ENCODE measurements around the gene RSF1. TPM values are rescaled to one million over a fixed set of nuclear protein-coding genes. Genes with fewer than 3 reads are reported as not detected.

The RSF1 gene
- total and polyA plus RNA-seq, 2 donors from 2014 or later = 7.9 to 71.9 TPM

GRCh38 chr11:77665240-77665965 lies 155.1 kb downstream of the RSF1 start:
- Histone ChIP-seq H3K27me3 (ENCODE audit: control insufficient read depth, insufficient read depth, low read length) (no peaks in the 10 kb centered on the region), H3K4me3 (ENCODE audit: low read length in 3 of 3) (no peak overlapping the region), H3K9ac (ENCODE audit: low read length in 3 of 3) (no peak overlapping the region), H3K36me3 (ENCODE audit: control insufficient read depth in 2 of 3, insufficient read depth in 3 of 3, low read length in 3 of 3) (peaks cover 4 to 20% (median 15%) of the 10 kb centered on the region in 3 donors), H3K4me1 (ENCODE audit: control insufficient read depth in 2 of 3, insufficient read depth in 2 of 3, low read depth in 1 of 3, low read length in 3 of 3) (no peaks in the 10 kb centered on the region), H3K9me3 (ENCODE audit: control insufficient read depth in 2 of 3, insufficient read depth in 1 of 3, low read length in 3 of 3) (no peaks in the 10 kb centered on the region), H3K27ac (ENCODE audit: low read depth in 2 of 2, low read length in 2 of 2) (no peak overlapping the region)
- no peak for FAIRE-seq
- DNase-seq = no peak
- TF ChIP-seq, protein P1, sequence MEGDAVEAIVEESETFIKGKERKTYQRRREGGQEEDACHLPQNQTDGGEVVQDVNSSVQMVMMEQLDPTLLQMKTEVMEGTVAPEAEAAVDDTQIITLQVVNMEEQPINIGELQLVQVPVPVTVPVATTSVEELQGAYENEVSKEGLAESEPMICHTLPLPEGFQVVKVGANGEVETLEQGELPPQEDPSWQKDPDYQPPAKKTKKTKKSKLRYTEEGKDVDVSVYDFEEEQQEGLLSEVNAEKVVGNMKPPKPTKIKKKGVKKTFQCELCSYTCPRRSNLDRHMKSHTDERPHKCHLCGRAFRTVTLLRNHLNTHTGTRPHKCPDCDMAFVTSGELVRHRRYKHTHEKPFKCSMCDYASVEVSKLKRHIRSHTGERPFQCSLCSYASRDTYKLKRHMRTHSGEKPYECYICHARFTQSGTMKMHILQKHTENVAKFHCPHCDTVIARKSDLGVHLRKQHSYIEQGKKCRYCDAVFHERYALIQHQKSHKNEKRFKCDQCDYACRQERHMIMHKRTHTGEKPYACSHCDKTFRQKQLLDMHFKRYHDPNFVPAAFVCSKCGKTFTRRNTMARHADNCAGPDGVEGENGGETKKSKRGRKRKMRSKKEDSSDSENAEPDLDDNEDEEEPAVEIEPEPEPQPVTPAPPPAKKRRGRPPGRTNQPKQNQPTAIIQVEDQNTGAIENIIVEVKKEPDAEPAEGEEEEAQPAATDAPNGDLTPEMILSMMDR (IDR thresholded peaks at IDR 0.05; ENCODE audit: borderline replicate concordance, extremely low read depth, insufficient read depth) = no peak
- intact Hi-C loops (cut with DNase I) = no loop called here

- Histone ChIP-seq H3K4me1 (ENCODE audit: control insufficient read depth in 2 of 3, insufficient read depth in 2 of 3, low read depth in 1 of 3, low read length in 3 of 3) (no peaks in the 10 kb centered on the region), H3K36me3 (ENCODE audit: control insufficient read depth in 2 of 3, insufficient read depth in 3 of 3, low read length in 3 of 3) (peaks cover 0 to 5% (median 3%) of the 10 kb centered on the region in 3 donors), H3K27ac (ENCODE audit: low read depth in 2 of 2, low read length in 2 of 2) (no peak overlapping the region), H3K9ac (ENCODE audit: low read length in 3 of 3) (no peak overlapping the region), H3K27me3 (ENCODE audit: control insufficient read depth, insufficient read depth, low read length) (no peaks in the 10 kb centered on the region), H3K4me3 (ENCODE audit: low read length in 3 of 3) (no peak overlapping the region), H3K9me3 (ENCODE audit: control insufficient read depth in 2 of 3, insufficient read depth in 1 of 3, low read length in 3 of 3) (no peaks in the 10 kb centered on the region)
- intact Hi-C loops (cut with DNase I) = no loop called here
- FAIRE-seq = no peak
- TF ChIP-seq, protein P1 (IDR thresholded peaks at IDR 0.05; ENCODE audit: borderline replicate concordance, extremely low read depth, insufficient read depth) = no peak
- no peak for DNase-seq
Observed at GRCh38 chr11:77661670-77662069, 158.9 kb downstream of the RSF1 start.

DNA sequence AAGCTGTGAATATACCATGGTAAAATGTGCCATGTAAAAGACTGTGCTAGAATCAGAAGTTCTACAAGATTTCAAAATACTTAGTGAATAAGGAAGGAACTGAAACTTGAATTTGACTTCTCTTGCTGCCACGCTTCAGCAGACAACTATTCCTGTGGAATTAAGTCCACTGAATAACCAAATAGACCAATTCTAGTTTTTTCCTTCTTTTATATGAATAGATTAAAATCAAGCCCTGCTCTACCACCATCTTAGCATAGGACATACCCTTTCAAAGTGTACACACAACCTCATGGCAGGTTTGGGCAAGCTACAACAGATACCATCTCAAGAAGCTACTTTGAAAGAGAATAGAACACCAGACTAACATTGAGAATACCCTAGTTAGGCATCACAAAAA lies 159.6 kb downstream of the RSF1 start:
- TF ChIP-seq, protein P1 (IDR thresholded peaks at IDR 0.05; ENCODE audit: borderline replicate concordance, extremely low read depth, insufficient read depth) = no peak
- H3K27ac ChIP-seq (ENCODE audit: low read depth in 2 of 2, low read length in 2 of 2) = no peak overlapping the region
- no peaks in the 10 kb centered on the region for H3K9me3 ChIP-seq (ENCODE audit: control insufficient read depth in 2 of 3, insufficient read depth in 1 of 3, low read length in 3 of 3)
- DNase-seq = no peak
- FAIRE-seq = no peak
- intact Hi-C loops (cut with DNase I) = no loop called here
- H3K4me1 ChIP-seq (ENCODE audit: control insufficient read depth in 2 of 3, insufficient read depth in 2 of 3, low read depth in 1 of 3, low read length in 3 of 3) = no peaks in the 10 kb centered on the region
- H3K4me3 ChIP-seq (ENCODE audit: low read length in 3 of 3) = no peak overlapping the region
- H3K27me3 ChIP-seq (ENCODE audit: control insufficient read depth, insufficient read depth, low read length) = no peaks in the 10 kb centered on the region
- H3K36me3 ChIP-seq (ENCODE audit: control insufficient read depth in 2 of 3, insufficient read depth in 3 of 3, low read length in 3 of 3) = peaks cover 0 to 5% (median 2%) of the 10 kb centered on the region in 3 donors
- no peak overlapping the region for H3K9ac ChIP-seq (ENCODE audit: low read length in 3 of 3)

All from kidney (tissue), 14 donors.